ENCODE measurements around the gene PEAK1.
"Not testable (repeated sequence)": the region's sequence is repeated elsewhere in the genome, so short reads cannot be mapped to it uniquely, and the experiment has no call there.

PEAK1 gene

GRCh38 chr15:77224352-77224751 is 195.6 kb downstream of the PEAK1 start:
- DNase-seq, result no peak

- no peak for DNase-seq
Measured at GRCh38 chr15:77221708-77222107, 198.2 kb downstream of the PEAK1 start.

GRCh38 chr15:77221174-77221573 is 198.7 kb downstream of the PEAK1 start:
- DNase-seq, result no peak

GRCh38 chr15:77219841-77220240 is 200.1 kb downstream of the PEAK1 start:
- DNase-seq, result no peak

- DNase-seq, result no peak
Measured at GRCh38 chr15:77209221-77209620, 210.7 kb downstream of the PEAK1 start.

GRCh38 chr15:77208241-77208640 is 211.7 kb downstream of the PEAK1 start:
- DNase-seq, result no peak

- no peak for DNase-seq
Measured at GRCh38 chr15:77201665-77202064, 218.2 kb downstream of the PEAK1 start.

GRCh38 chr15:77196381-77196780 is 223.5 kb downstream of the PEAK1 start:
- no peak for DNase-seq

- no peak for DNase-seq
Measured at GRCh38 chr15:77195586-77195985, 224.3 kb downstream of the PEAK1 start.

- no peak for DNase-seq
Measured at GRCh38 chr15:77192451-77192850, 227.5 kb downstream of the PEAK1 start.

- DNase-seq, result no peak
Measured at GRCh38 chr15:77191230-77191834, 228.6 kb downstream of the PEAK1 start.

GRCh38 chr15:77187751-77188464 is 232.0 kb downstream of the PEAK1 start:
- no peak for DNase-seq

- no peak for DNase-seq
Measured at GRCh38 chr15:77186594-77187011, 233.3 kb downstream of the PEAK1 start.

- DNase-seq, result no peak
Measured at GRCh38 chr15:77185242-77185785, 234.6 kb downstream of the PEAK1 start.

- DNase-seq, result not testable (repeated sequence)
Measured at GRCh38 chr15:77184352-77184751, 235.6 kb downstream of the PEAK1 start.

- DNase-seq, result no peak
Measured at GRCh38 chr15:77183066-77183465, 236.8 kb downstream of the PEAK1 start.

- DNase-seq, result no peak
Measured at GRCh38 chr15:77181305-77182074, 238.4 kb downstream of the PEAK1 start.

GRCh38 chr15:77180757-77181156 is 239.1 kb downstream of the PEAK1 start:
- no peak for DNase-seq

GRCh38 chr15:77180270-77180669 is 239.6 kb downstream of the PEAK1 start:
- DNase-seq, result no peak

- DNase-seq, result no peak
Measured at GRCh38 chr15:77179541-77179998, 240.3 kb downstream of the PEAK1 start.

- DNase-seq, result no peak
Measured at GRCh38 chr15:77178411-77178810, 241.5 kb downstream of the PEAK1 start.

- not testable (repeated sequence) for DNase-seq
Measured at GRCh38 chr15:77176148-77176547, 243.8 kb downstream of the PEAK1 start.

GRCh38 chr15:77173487-77173886 is 246.4 kb downstream of the PEAK1 start:
- no peak for DNase-seq
